Prostate gland (tissue), 2 donors: ENCODE results near the gene BMP6. TPM values are rescaled to one million over a fixed set of nuclear protein-coding genes. Genes with fewer than 3 reads are reported as not detected.
"Not testable (repeated sequence)": the region's sequence is repeated elsewhere in the genome, so short reads cannot be mapped to it uniquely, and the experiment has no call there.

ENCODE experiments used
- DNase-seq: peaks from one replicate; pipeline ENCODE4 v3.0.0-alpha.2; 2019; ENCODE audit warnings: low spot score
- H3K27ac ChIP-seq, 2 donors: fragments of 200-600 bp; sonication (generic); 2 replicates each; pipeline ENCODE4 v1.5.1; 2017 to 2019
- H3K27me3 ChIP-seq: fragments of 200-600 bp; sonication (generic); replicated peaks from 2 replicates; pipeline ENCODE4 v1.5.1; 2019; ENCODE audit not compliant: insufficient read depth
- H3K36me3 ChIP-seq, 2 donors: fragments of 200-600 bp; sonication (generic); 1 replicate in 1 of 2; 2 replicates in 1 of 2; pipeline versions ENCODE4 v1.5.1 to v1.8.1; 2017 to 2019
- H3K4me1 ChIP-seq: fragments of 200-600 bp; sonication (generic); replicated peaks from 2 replicates; pipeline ENCODE4 v1.5.1; 2019
- H3K4me3 ChIP-seq, 2 donors: fragments of 200-600 bp; sonication (generic); 2 replicates each; pipeline ENCODE4 v1.5.1; 2017 to 2019
- H3K9me3 ChIP-seq: fragments of 200-600 bp; sonication (generic); 2 replicates; pipeline ENCODE4 v1.5.1; 2017
- CTCF ChIP-seq, 4 experiments: fragments of 200-600 bp in 2 of 4; fragments of 450-650 bp in 2 of 4; sonication (generic) in 2 of 4; IDR thresholded peaks; 1 replicate in 3 of 4; 2 replicates in 1 of 4; pipeline ENCODE4 v1.5.1; 2016 to 2019; ENCODE audit warnings: antibody characterized with exemption in 4 of 4, mild to moderate bottlenecking in 2 of 4, moderate library complexity in 2 of 4
- POLR2A ChIP-seq: fragments of 450-650 bp; IDR thresholded peaks from one replicate; pipeline ENCODE4 v1.6.1; 2016; ENCODE audit warnings: antibody characterized with exemption, mild to moderate bottlenecking
- POLR2AphosphoS5 ChIP-seq: sonication (generic); formaldehyde crosslinking; IDR thresholded peaks from one replicate; pipeline ENCODE4 v1.6.1; 2017; ENCODE audit warnings: antibody characterized with exemption
- WGBS: methylation state at CpG from one replicate; pipeline ENCODE4 v1.1.5; 2018; 5-methylcytosine and 5-hydroxymethylcytosine counted together
- intact Hi-C: fragments of 100-400 bp; cut with DNase I; formaldehyde crosslinking; loops from one replicate; pipeline ENCODE4 v1.14.2; 2022
- total RNA-seq, 2 donors: library from RNA; depleted of rRNA; stranded (reverse); fragments of >200 nt; gene quantifications; one replicate each; pipeline ENCODE4 v1.1.0, GENCODE V29; 2016

The BMP6 gene
- total RNA-seq, 2 donors from 2014 or later = 0.36 to 10.2 TPM

DNA sequence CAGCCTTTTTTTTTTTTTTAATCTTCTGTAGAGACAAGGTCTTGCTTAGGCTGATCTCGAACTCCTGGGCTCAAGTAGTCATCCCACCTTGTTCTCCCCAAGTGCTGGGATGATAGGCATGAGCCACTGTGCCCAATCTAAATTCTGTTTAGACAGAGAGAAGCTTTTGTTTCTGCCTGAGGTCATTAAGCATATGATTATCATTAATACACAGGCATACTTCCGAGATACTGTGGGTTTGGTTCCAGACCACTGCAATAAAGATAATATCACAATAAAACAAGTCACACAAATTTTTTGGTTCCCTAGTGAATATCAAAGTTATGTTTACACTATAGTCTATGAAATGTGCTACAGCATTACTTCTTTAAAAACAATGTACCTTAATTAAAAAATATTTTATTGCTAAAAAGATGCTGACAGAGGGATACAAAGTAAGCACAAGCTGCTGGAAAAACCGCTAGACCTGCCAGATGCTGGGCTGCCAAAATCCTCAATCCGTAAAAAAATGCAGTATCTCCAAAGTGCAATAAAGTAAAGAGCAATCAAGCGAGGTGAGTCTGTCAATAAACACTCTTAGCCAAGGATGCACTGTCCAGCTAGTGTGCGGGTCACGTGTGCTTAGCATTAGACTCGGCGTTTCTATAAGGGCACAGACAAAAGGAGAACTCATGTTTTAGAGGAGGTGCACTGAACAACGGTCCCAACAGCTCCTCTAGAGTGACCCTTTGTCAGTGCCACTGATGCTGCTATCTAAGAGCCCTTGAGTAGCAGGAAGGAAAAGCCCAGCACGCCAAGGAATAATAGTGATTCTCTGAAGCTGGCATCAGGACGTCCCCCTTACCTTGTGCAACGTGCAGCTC lies 168.6 kb downstream of the BMP6 start:
- Histone ChIP-seq H3K27me3 (no peaks in the 10 kb centered on the region), H3K4me1 (no peaks in the 10 kb centered on the region), H3K9me3 (no peaks in the 10 kb centered on the region), H3K27ac (no peak overlapping the region), H3K36me3 (peaks cover 0 to 4% of the 10 kb centered on the region in 2 donors), H3K4me3 (no peak overlapping the region)
- TF ChIP-seq CTCF (IDR thresholded peaks at IDR 0.05) (no peak), POLR2AphosphoS5 (peak; percentile 18), POLR2A (no peak)
- intact Hi-C loops = no loop called here
- DNase-seq = no peak
- WGBS = 43% methylated on average over 13 of the region's 13 CpGs

DNA sequence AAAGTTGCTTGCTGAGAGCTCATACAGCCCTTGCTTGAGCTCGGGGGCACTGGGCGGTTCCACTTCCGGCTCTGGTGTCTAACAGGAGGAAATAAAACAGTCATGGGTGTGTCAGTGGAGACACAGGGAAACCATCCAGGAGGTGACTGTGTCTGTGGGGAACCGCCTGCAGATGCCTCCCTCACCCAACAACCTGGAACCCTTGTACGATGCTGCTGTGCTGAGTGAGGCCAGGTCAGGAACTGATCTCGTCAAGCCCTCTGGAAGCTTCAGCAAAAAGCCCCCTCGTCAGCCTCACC lies 169.2 kb downstream of the BMP6 start:
- no peaks in the 10 kb centered on the region for H3K9me3 ChIP-seq
- intact Hi-C loops = no loop called here
- no peaks in the 10 kb centered on the region for H3K4me1 ChIP-seq
- TF ChIP-seq POLR2A (no peak), POLR2AphosphoS5 (no peak)
- H3K4me3 ChIP-seq = no peak overlapping the region
- H3K27ac ChIP-seq = no peak overlapping the region
- H3K36me3 ChIP-seq = peaks cover 0 to 4% of the 10 kb centered on the region in 2 donors
- no peaks in the 10 kb centered on the region for H3K27me3 ChIP-seq
- 78% methylated on average over 7 of the region's 7 CpGs for WGBS
- no peak for DNase-seq

DNA sequence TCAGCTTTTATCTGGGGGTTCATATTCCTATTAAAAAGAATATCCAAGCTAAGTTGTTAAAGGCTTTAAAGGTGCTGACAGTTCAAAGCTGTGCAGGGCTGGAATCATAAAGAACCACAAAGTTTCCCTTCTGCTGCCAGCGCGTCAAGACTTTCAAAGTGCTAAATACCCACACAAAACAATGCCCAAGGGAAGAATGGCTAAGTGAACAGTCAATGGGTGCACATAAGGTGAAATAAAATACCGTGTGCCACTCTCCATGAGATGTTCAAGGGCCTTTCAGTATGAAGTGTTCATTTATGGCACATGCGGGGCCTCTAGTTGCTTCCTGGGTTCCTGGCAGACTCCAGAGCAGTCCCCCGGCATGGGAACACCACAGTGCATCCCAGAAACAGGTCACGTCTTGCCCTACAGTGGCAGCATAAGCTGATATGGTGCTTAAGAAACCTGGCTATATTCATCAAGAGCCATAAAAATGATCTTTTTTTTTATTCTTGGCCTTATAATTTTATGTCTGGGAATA lies 170.6 kb downstream of the BMP6 start:
- no peaks in the 10 kb centered on the region for H3K27me3 ChIP-seq
- TF ChIP-seq POLR2A (no peak), CTCF (IDR thresholded peaks at IDR 0.05) (no peak), POLR2AphosphoS5 (no peak)
- H3K9me3 ChIP-seq = no peaks in the 10 kb centered on the region
- WGBS = 91% methylated on average over 6 of the region's 6 CpGs
- H3K4me3 ChIP-seq = no peak overlapping the region
- H3K4me1 ChIP-seq = no peaks in the 10 kb centered on the region
- no peak for DNase-seq
- intact Hi-C loops = no loop called here
- no peaks in the 10 kb centered on the region for H3K36me3 ChIP-seq
- no peak overlapping the region for H3K27ac ChIP-seq

- Histone ChIP-seq H3K36me3 (no peaks in the 10 kb centered on the region), H3K9me3 (no peaks in the 10 kb centered on the region), H3K27ac (no peak overlapping the region), H3K4me1 (no peaks in the 10 kb centered on the region), H3K4me3 (no peak overlapping the region), H3K27me3 (no peaks in the 10 kb centered on the region)
- no peak for DNase-seq
- WGBS = 93% methylated on average over 9 of the region's 9 CpGs
- no peak for TF ChIP-seq CTCF (IDR thresholded peaks at IDR 0.05)
- TF ChIP-seq POLR2AphosphoS5 = no peak
- TF ChIP-seq POLR2A = no peak
- intact Hi-C loops = no loop called here
These were observed 171.7 kb downstream of the BMP6 start for GRCh38 chr6:7897461-7898192.

GRCh38 chr6:7898193-7898586 lies 172.3 kb downstream of the BMP6 start:
- DNase-seq, H3K9me3 ChIP-seq, H3K27ac ChIP-seq, intact Hi-C loops, H3K4me3 ChIP-seq, H3K36me3 ChIP-seq, H3K27me3 ChIP-seq, H3K4me1 ChIP-seq: not testable (repeated sequence)
- WGBS = 96% methylated on average over 8 of the region's 8 CpGs
